ENCODE results near the gene PCSK1.

GRCh38 chr5:96384353-96384752 lies 48.7 kb downstream of the PCSK1 start:
- TF ChIP-seq, protein P1, sequence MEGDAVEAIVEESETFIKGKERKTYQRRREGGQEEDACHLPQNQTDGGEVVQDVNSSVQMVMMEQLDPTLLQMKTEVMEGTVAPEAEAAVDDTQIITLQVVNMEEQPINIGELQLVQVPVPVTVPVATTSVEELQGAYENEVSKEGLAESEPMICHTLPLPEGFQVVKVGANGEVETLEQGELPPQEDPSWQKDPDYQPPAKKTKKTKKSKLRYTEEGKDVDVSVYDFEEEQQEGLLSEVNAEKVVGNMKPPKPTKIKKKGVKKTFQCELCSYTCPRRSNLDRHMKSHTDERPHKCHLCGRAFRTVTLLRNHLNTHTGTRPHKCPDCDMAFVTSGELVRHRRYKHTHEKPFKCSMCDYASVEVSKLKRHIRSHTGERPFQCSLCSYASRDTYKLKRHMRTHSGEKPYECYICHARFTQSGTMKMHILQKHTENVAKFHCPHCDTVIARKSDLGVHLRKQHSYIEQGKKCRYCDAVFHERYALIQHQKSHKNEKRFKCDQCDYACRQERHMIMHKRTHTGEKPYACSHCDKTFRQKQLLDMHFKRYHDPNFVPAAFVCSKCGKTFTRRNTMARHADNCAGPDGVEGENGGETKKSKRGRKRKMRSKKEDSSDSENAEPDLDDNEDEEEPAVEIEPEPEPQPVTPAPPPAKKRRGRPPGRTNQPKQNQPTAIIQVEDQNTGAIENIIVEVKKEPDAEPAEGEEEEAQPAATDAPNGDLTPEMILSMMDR (IDR thresholded peaks at IDR 0.05; ENCODE audit: low read length), result no peak
- TF ChIP-seq EZH2 (IDR thresholded peaks at IDR 0.05; ENCODE audit: borderline replicate concordance, low read length), result no peak
